OCI-M1 (cell line): ENCODE data around the gene PET100.

Experiments
- DNase-seq: peaks from one replicate; lab custom pipeline; 2025; lab: John Stamatoyannopoulos, UW

The PET100 gene

GRCh38 chr19:7612282-7613274 lies 17.0 kb upstream of the PET100 start:
- DNase-seq: no peak

GRCh38 chr19:7614859-7615741 lies 14.5 kb upstream of the PET100 start:
- no peak for DNase-seq

- no peak for DNase-seq
Measured at GRCh38 chr19:7617172-7617571, 12.4 kb upstream of the PET100 start.

- DNase-seq: no peak
Measured at GRCh38 chr19:7617735-7618134, 11.9 kb upstream of the PET100 start.

GRCh38 chr19:7618348-7618747 lies 11.2 kb upstream of the PET100 start:
- peak; percentile 4 for DNase-seq

GRCh38 chr19:7618771-7619510 lies 10.7 kb upstream of the PET100 start:
- no peak for DNase-seq

GRCh38 chr19:7619671-7620441 lies 9.7 kb upstream of the PET100 start:
- DNase-seq: no peak

- no peak for DNase-seq
Measured at GRCh38 chr19:7620442-7621412, 8.9 kb upstream of the PET100 start.

GRCh38 chr19:7622933-7623685 lies 6.5 kb upstream of the PET100 start:
- no peak for DNase-seq

- no peak for DNase-seq
Measured at GRCh38 chr19:7623725-7624603, 5.6 kb upstream of the PET100 start.

- no peak for DNase-seq
Measured at GRCh38 chr19:7624810-7625209, 4.8 kb upstream of the PET100 start.

GRCh38 chr19:7625763-7626372 lies 3.7 kb upstream of the PET100 start:
- no peak for DNase-seq

GRCh38 chr19:7627166-7627565 lies 2.4 kb upstream of the PET100 start:
- no peak for DNase-seq

GRCh38 chr19:7628589-7629311 lies 843 bp upstream of the PET100 start:
- DNase-seq: no peak

GRCh38 chr19:7631577-7631976 lies 2.0 kb downstream of the PET100 start:
- DNase-seq: no peak

GRCh38 chr19:7632340-7633203 lies 3.0 kb downstream of the PET100 start:
- DNase-seq: no peak
